Lung (tissue), 12 donors: ENCODE results near the gene PDZK1IP1. TPM values are rescaled to one million over a fixed set of nuclear protein-coding genes. Genes with fewer than 3 reads are reported as not detected.

Source experiments
- ATAC-seq: fragments of 200-7000 bp; cut with Tn5 transposase; one replicate; pipeline ENCODE4 v1.9.1; 2020; ENCODE audit warnings: moderate number of reproducible peaks; ENCODE audit not compliant: insufficient read depth, low FRiP score
- DNase-seq, 3 donors: peaks; one replicate each; pipeline ENCODE4 v3.0.0-alpha.2; 2013 to 2017
- H3K27ac ChIP-seq, 2 donors: one replicate each; pipeline ENCODE4 v1.5.1; 2013; ENCODE audit warnings: mild to moderate bottlenecking in 2 of 2, moderate library complexity in 2 of 2, control low read depth in 1 of 2, inconsistent platforms in 1 of 2, low read depth in 1 of 2, low read length in 1 of 2
- H3K27me3 ChIP-seq, 3 donors: one replicate each; pipeline ENCODE4 v1.5.1; 2013; ENCODE audit warnings: low read length in 2 of 3; ENCODE audit not compliant: control insufficient read depth in 3 of 3, insufficient read depth in 3 of 3
- H3K36me3 ChIP-seq, 4 donors: one replicate each; pipeline ENCODE4 v1.5.1; 2013; ENCODE audit warnings: low read length in 4 of 4, mild to moderate bottlenecking in 1 of 4, moderate library complexity in 1 of 4; ENCODE audit not compliant: control insufficient read depth in 4 of 4, insufficient read depth in 4 of 4
- H3K4me1 ChIP-seq, 5 donors: one replicate each; pipeline ENCODE4 v1.5.1; 2013; ENCODE audit warnings: low read length in 5 of 5, mild to moderate bottlenecking in 2 of 5, moderate library complexity in 1 of 5; ENCODE audit not compliant: control insufficient read depth in 5 of 5, insufficient read depth in 5 of 5
- H3K4me3 ChIP-seq: one replicate; pipeline ENCODE4 v1.5.1; 2013; ENCODE audit warnings: mild to moderate bottlenecking, control low read depth, moderate library complexity
- H3K9ac ChIP-seq, 2 donors: one replicate each; pipeline ENCODE4 v1.5.1; 2013; ENCODE audit warnings: low read length in 2 of 2, control low read depth in 1 of 2; ENCODE audit not compliant: insufficient read depth in 1 of 2
- H3K9me3 ChIP-seq, 4 donors: one replicate each; pipeline ENCODE4 v1.5.1; 2013; ENCODE audit warnings: low read length in 3 of 4, mild to moderate bottlenecking in 1 of 4, moderate library complexity in 1 of 4; ENCODE audit not compliant: control insufficient read depth in 4 of 4, insufficient read depth in 3 of 4
- CTCF ChIP-seq: IDR thresholded peaks from 2 replicates; pipeline ENCODE4 v1.5.1; 2012; ENCODE audit warnings: mild to moderate bottlenecking; ENCODE audit errors: control extremely low read depth, extremely low read depth
- WGBS, 2 donors: extraction: QIAGEN DNeasy Blood & Tissue Kit; methylation state at CpG; one replicate each; pipeline ENCODE4 v1.1.7; 2013; 5-methylcytosine and 5-hydroxymethylcytosine counted together
- polyA plus RNA-seq, 2 donors: library from polyadenylated mRNA; stranded (reverse); fragments of 200-250 nt; gene quantifications; one replicate each; pipeline ENCODE4 v1.2.1, GENCODE V29; 2013
- total RNA-seq, 2 donors: library from RNA; depleted of rRNA in 1 of 2; stranded (reverse); fragments of >200 nt in 1 of 2; gene quantifications; one replicate each; pipeline ENCODE4 v1.2.1, GENCODE V29; 2014 to 2021
- donor health status: control.
- donor health status: control.
- donor health status: Bipolar disorder and iron deficiency.
- donor health status: healthy.
- donor health status: DM: yes; HTN: yes; CAD: no.

The PDZK1IP1 gene
- total and polyA plus RNA-seq, 4 donors = 44.8 to 324 (median 70.6) TPM

DNA sequence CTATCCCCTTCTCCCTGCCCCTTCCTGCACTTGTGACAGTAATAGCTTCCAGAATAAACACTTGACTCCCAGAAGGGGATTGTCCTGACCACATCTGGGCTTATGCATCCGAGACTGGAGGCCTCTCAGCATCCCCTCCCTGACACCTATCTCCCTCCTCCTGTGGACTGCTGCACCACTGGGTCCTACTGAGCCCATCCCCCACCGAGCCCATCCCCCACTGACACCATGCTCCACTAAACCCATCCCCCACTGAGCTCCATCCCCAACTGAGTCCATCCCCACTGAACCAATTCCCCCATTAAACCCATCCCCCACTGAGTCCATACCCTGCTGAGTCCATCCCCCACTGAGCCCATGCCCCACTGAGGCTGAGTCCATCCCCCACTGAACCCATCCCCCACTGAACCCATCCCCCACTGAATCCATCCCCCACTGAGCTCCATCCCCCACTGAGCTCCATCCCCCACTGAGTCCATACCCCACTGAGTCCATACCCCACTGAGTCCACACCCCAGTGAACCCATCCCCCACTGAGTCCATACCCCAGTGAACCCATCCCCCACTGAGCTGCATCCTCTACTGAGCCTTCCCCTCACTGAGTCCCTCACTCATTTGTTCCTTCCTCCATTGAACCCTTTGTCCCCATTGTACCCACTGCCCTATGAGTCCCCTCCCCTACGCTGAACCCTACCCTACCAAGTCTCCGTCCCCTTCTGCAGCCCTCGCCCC, 5.6 kb downstream of the PDZK1IP1 start:
- Histone ChIP-seq H3K36me3 (no peaks in the 10 kb centered on the region), H3K9ac (no peak overlapping the region), H3K9me3 (no peaks in the 10 kb centered on the region), H3K4me3 (no peak overlapping the region), H3K27me3 (no peaks in the 10 kb centered on the region), H3K27ac (no peak overlapping the region), H3K4me1 (peaks cover 0 to 10% (median 5%) of the 10 kb centered on the region in 5 donors)
- no peak for TF ChIP-seq CTCF
- no peak for ATAC-seq
- DNase-seq = no peak
- WGBS, 2 donors = 80 to 81% methylated on average over 5 of the region's 5 CpGs

DNA sequence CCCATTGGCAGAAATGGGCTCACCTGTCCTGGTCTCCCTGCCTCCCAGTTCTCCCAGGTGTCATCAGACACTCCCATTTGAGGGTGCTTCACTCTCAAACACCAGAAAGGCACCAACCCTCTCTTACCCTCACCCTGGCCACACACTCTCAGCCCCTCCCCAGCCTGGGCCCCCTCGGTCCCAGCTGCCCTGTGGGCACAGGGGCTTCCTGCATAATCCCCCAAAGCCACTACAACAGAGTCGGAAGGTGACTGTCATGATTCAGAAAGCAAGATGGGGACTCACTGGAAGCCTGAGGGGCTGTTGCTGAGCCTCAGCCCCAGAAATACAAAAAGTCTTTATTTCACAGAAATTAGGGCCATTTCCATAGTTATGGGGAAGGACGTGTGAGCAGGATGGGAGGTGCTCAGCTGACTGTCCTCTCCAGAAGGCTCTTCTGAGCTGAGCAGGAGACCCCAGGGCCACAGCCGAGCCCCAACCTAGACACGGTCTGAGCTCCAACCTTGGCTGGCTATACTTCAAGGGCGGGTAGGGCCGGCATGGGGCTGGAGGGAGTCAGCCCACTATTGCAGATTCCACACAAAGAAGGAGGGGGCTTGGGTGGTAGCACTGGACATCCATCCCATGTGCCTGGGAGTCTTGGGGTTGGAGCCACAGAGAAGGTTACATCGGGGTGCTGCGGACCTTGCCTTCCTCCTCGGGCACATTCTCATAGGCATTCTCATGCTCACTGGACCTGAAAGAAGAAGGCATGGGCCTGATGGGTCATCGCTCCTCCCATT, 6.3 kb downstream of the PDZK1IP1 start:
- H3K27ac ChIP-seq = no peak overlapping the region
- DNase-seq = no peak
- 75 to 78% methylated on average over 11 of the region's 11 CpGs for WGBS, 2 donors

GRCh38 chr1:47182676-47183235, 7.1 kb downstream of the PDZK1IP1 start:
- Histone ChIP-seq H3K36me3 (no peaks in the 10 kb centered on the region), H3K4me1 (peaks cover 0 to 11% (median 6%) of the 10 kb centered on the region in 5 donors), H3K27me3 (no peaks in the 10 kb centered on the region), H3K4me3 (no peak overlapping the region), H3K9me3 (no peaks in the 10 kb centered on the region), H3K27ac (no peak overlapping the region), H3K9ac (no peak overlapping the region)
- no peak for ATAC-seq
- DNase-seq = no peak
- 66 to 72% methylated on average over 7 of the region's 7 CpGs for WGBS, 2 donors
- no peak for TF ChIP-seq CTCF

More for the DNA sequence above, 6.3 kb downstream of the PDZK1IP1 start:
- no peaks in the 10 kb centered on the region for H3K27me3 ChIP-seq
- no peak for ATAC-seq
- peaks cover 0 to 11% (median 6%) of the 10 kb centered on the region in 5 donors for H3K4me1 ChIP-seq
- no peak for TF ChIP-seq CTCF
- no peak overlapping the region for H3K4me3 ChIP-seq
- H3K9ac ChIP-seq = no peak overlapping the region
- no peaks in the 10 kb centered on the region for H3K36me3 ChIP-seq
- no peaks in the 10 kb centered on the region for H3K9me3 ChIP-seq
